H1 (cell line): ENCODE results near the gene ADGRG2. TPM values are rescaled to one million over a fixed set of nuclear protein-coding genes. Genes with fewer than 3 reads are reported as not detected.

ENCODE experiments used
- CTCF ChIA-PET: fragments of 300-600 bp; sonication (Branson Sonifier 250); formaldehyde crosslinking; loops from one replicate; lab custom pipeline; 2021; ENCODE audit not compliant: partially characterized antibody; lab: Charles Lee
- POLR2A ChIA-PET: fragments of 300-600 bp; sonication (Branson Sonifier 250); formaldehyde crosslinking; loops from one replicate; lab custom pipeline; 2021; ENCODE audit warnings: inconsistent platforms; ENCODE audit not compliant: partially characterized antibody; lab: Charles Lee
- DNase-seq, 2 experiments: peaks; one replicate each; pipeline versions ENCODE4 v3.0.0 to v3.0.0-alpha.2; 2010 to 2022; ENCODE audit warnings: low spot score in 2 of 2, low read depth in 1 of 2, mixed read lengths in 1 of 2
- FAIRE-seq: peaks from 2 replicates; lab custom pipeline; 2011; peaks lifted over from hg19 to GRCh38; lab: Jason Lieb, UNC
- H2AFZ ChIP-seq: 2 replicates; pipeline ENCODE4 v1.8.1; 2012; ENCODE audit warnings: low read length, inconsistent platforms
- H2AK5ac ChIP-seq: 2 replicates; pipeline ENCODE4 v1.6.1; 2013; ENCODE audit warnings: low read depth, low read length
- H2BK120ac ChIP-seq: replicated peaks from 2 replicates; pipeline ENCODE3; 2013; ENCODE audit warnings: low read depth, low read length, inconsistent platforms
- H2BK12ac ChIP-seq: 2 replicates; pipeline ENCODE4 v1.6.1; 2013; ENCODE audit warnings: low read depth, low read length
- H2BK15ac ChIP-seq: 2 replicates; pipeline ENCODE4 v1.6.1; 2013; ENCODE audit warnings: low read length
- H2BK20ac ChIP-seq: 2 replicates; pipeline ENCODE4 v1.6.1; 2013; ENCODE audit warnings: low read length
- H2BK5ac ChIP-seq: 2 replicates; pipeline ENCODE4 v1.6.1; 2013; ENCODE audit warnings: low read depth, low read length
- H3K14ac ChIP-seq: 2 replicates; pipeline ENCODE4 v1.6.1; 2013; ENCODE audit warnings: inconsistent platforms; ENCODE audit not compliant: insufficient read length
- H3K18ac ChIP-seq: 2 replicates; pipeline ENCODE4 v1.6.1; 2013; ENCODE audit warnings: low read length; ENCODE audit errors: extremely low read depth
- H3K23ac ChIP-seq: 2 replicates; pipeline ENCODE4 v1.6.1; 2013; ENCODE audit warnings: inconsistent platforms; ENCODE audit not compliant: insufficient read length
- H3K23me2 ChIP-seq: 2 replicates; pipeline ENCODE4 v1.6.1; 2013; ENCODE audit warnings: low read depth, low read length
- H3K27ac ChIP-seq: 2 replicates; pipeline ENCODE4 v1.6.1; 2011; ENCODE audit warnings: low read depth, low read length, inconsistent platforms
- H3K27me3 ChIP-seq, 4 experiments: replicated peaks in 1 of 4; 1 replicate in 1 of 4; 2 replicates in 3 of 4; pipeline versions ENCODE4 v1.6.1 to v1.8.1; 2011 to 2013; ENCODE audit warnings: low read length in 3 of 4, mild to moderate bottlenecking in 3 of 4, inconsistent platforms in 2 of 4, mixed read lengths in 2 of 4, moderate library complexity in 1 of 4; ENCODE audit not compliant: control insufficient read depth in 3 of 4, insufficient read depth in 3 of 4; ENCODE audit errors: extremely low read depth in 1 of 4
- H3K36me3 ChIP-seq, 4 experiments: 2 replicates each; pipeline versions ENCODE4 v1.6.1 to v1.8.1; 2011 to 2013; ENCODE audit warnings: mild to moderate bottlenecking in 4 of 4, low read length in 3 of 4, moderate library complexity in 2 of 4, control low read depth in 1 of 4, inconsistent platforms in 1 of 4; ENCODE audit not compliant: insufficient read depth in 4 of 4, control insufficient read depth in 2 of 4
- H3K4ac ChIP-seq: replicated peaks from 2 replicates; pipeline ENCODE3; 2013; ENCODE audit warnings: low read length, low read depth, mixed read lengths, inconsistent platforms; ENCODE audit not compliant: insufficient read length
- H3K4me1 ChIP-seq, 4 experiments: replicated peaks in 1 of 4; 1 replicate in 1 of 4; 2 replicates in 3 of 4; pipeline versions ENCODE4 v1.6.1 to v1.8.1; 2011 to 2013; ENCODE audit warnings: low read length in 3 of 4, inconsistent platforms in 2 of 4, mixed read lengths in 1 of 4; ENCODE audit not compliant: insufficient read depth in 4 of 4, control insufficient read depth in 3 of 4
- H3K4me2 ChIP-seq, 2 experiments: 2 replicates each; pipeline versions ENCODE4 v1.6.1 to v1.8.1; 2011 to 2013; ENCODE audit warnings: low read depth in 2 of 2, low read length in 2 of 2, control low read depth in 1 of 2, inconsistent platforms in 1 of 2, mild to moderate bottlenecking in 1 of 2; ENCODE audit not compliant: insufficient read depth in 1 of 2
- H3K4me3 ChIP-seq, 4 experiments: fragments of 200-600, 300-600 bp in 1 of 4; sonication (generic), shearing (Covaris generic), sonication (Bioruptor Twin) in 1 of 4; 2 replicates each; pipeline versions ENCODE4 v1.5.1 to v1.8.1; 2011 to 2016; ENCODE audit warnings: low read length in 4 of 4, low read depth in 3 of 4, control low read depth in 2 of 4, inconsistent platforms in 2 of 4, mild to moderate bottlenecking in 2 of 4, mixed read lengths in 1 of 4, moderate library complexity in 1 of 4; ENCODE audit not compliant: insufficient read depth in 2 of 4; ENCODE audit errors: extremely low read depth in 1 of 4
- H3K56ac ChIP-seq: replicated peaks from 2 replicates; pipeline ENCODE3; 2013; ENCODE audit warnings: low read depth, mild to moderate bottlenecking, mixed read lengths, low read length, inconsistent platforms; ENCODE audit not compliant: insufficient read length
- H3K79me1 ChIP-seq: 2 replicates; pipeline ENCODE4 v1.6.1; 2013; ENCODE audit warnings: low read depth, low read length, control low read depth
- H3K79me2 ChIP-seq, 2 experiments: 2 replicates each; pipeline versions ENCODE4 v1.6.1 to v1.8.1; 2012 to 2013; ENCODE audit warnings: low read length in 2 of 2, mild to moderate bottlenecking in 2 of 2, inconsistent platforms in 1 of 2; ENCODE audit not compliant: insufficient read depth in 2 of 2, control insufficient read depth in 1 of 2
- H3K9ac ChIP-seq, 4 experiments: replicated peaks in 1 of 4; 1 replicate in 1 of 4; 2 replicates in 3 of 4; pipeline versions ENCODE4 v1.6.1 to v1.8.1; 2011 to 2013; ENCODE audit warnings: low read depth in 3 of 4, low read length in 3 of 4, control low read depth in 2 of 4, mild to moderate bottlenecking in 2 of 4, moderate library complexity in 2 of 4, inconsistent platforms in 1 of 4; ENCODE audit errors: extremely low read depth in 1 of 4
- H3K9me3 ChIP-seq, 2 experiments: 2 replicates each; pipeline versions ENCODE4 v1.6.1 to v1.8.1; 2012 to 2013; ENCODE audit warnings: mild to moderate bottlenecking in 2 of 2, moderate library complexity in 2 of 2, control low read depth in 1 of 2, inconsistent platforms in 1 of 2, low read depth in 1 of 2, low read length in 1 of 2, mixed read lengths in 1 of 2; ENCODE audit not compliant: insufficient read depth in 2 of 2
- H4K20me1 ChIP-seq, 2 experiments: replicated peaks in 1 of 2; 2 replicates each; pipeline versions ENCODE3 to v1.8.1; 2011 to 2013; ENCODE audit warnings: inconsistent platforms in 2 of 2, low read length in 2 of 2, mild to moderate bottlenecking in 1 of 2; ENCODE audit not compliant: insufficient read depth in 2 of 2, control insufficient read depth in 1 of 2
- H4K5ac ChIP-seq: 2 replicates; pipeline ENCODE4 v1.6.1; 2013; ENCODE audit warnings: low read length, low read depth, mixed read lengths, inconsistent platforms; ENCODE audit not compliant: insufficient read length
- H4K8ac ChIP-seq: 2 replicates; pipeline ENCODE4 v1.8.0; 2013; ENCODE audit warnings: mild to moderate bottlenecking, moderate library complexity, low read length, inconsistent platforms; ENCODE audit not compliant: insufficient read depth; ENCODE audit errors: extremely low read depth
- H4K91ac ChIP-seq: replicated peaks from 2 replicates; pipeline ENCODE3; 2013; ENCODE audit warnings: low read length, mixed read lengths, inconsistent platforms; ENCODE audit not compliant: insufficient read length
- CBX5 ChIP-seq: fragments of 300-800, 300-1000 bp; sonication (generic); IDR thresholded peaks from 2 replicates; pipeline ENCODE4 v1.7.1; 2016; ENCODE audit warnings: antibody characterized with exemption, low read length, low read depth
- EGR1 ChIP-seq: IDR thresholded peaks from 2 replicates; pipeline ENCODE4 v1.6.1; 2011; ENCODE audit warnings: low read depth, low read length, borderline replicate concordance
- FOSL1 ChIP-seq: IDR thresholded peaks from 2 replicates; pipeline ENCODE4 v1.6.1; 2011; ENCODE audit warnings: mild to moderate bottlenecking, low read depth, low read length, moderate library complexity; ENCODE audit not compliant: insufficient read depth
- NRF1 ChIP-seq: IDR thresholded peaks from 2 replicates; pipeline ENCODE4 v1.6.1; 2011; ENCODE audit warnings: mild to moderate bottlenecking, low read depth, low read length, improper control_type of control experiment
- RAD21 ChIP-seq, 2 experiments: IDR thresholded peaks in 1 of 2; conservative IDR thresholded peaks in 1 of 2; 2 replicates each; pipeline ENCODE4 v1.6.1; 2011; ENCODE audit warnings: low read depth in 2 of 2, low read length in 2 of 2, improper control_type of control experiment in 1 of 2, inconsistent platforms in 1 of 2, mild to moderate bottlenecking in 1 of 2, moderate library complexity in 1 of 2
- RFX5 ChIP-seq: IDR thresholded peaks from 2 replicates; pipeline ENCODE4 v1.6.1; 2011; ENCODE audit warnings: low read depth, low read length, improper control_type of control experiment, borderline replicate concordance
- WGBS, 2 experiments: shearing (Covaris generic) in 1 of 2; methylation state at CpG; one replicate each; pipeline versions ENCODE4 v1.1.6 to v1.1.7; 2013 to 2015; ENCODE audit warnings: low lambda C conversion rate in 2 of 2, mixed read lengths in 2 of 2, inconsistent platforms in 1 of 2, low coverage in 1 of 2, missing lambda C conversion rate in 1 of 2; ENCODE audit not compliant: insufficient replicate concordance in 2 of 2, insufficient coverage in 1 of 2, insufficient read length in 1 of 2; ENCODE audit errors: extremely low coverage in 1 of 2, missing lambda C conversion rate in 1 of 2; 5-methylcytosine and 5-hydroxymethylcytosine counted together
- polyA plus RNA-seq, 7 experiments: library from polyadenylated mRNA; depleted of rRNA in 3 of 7; stranded (reverse) in 5 of 7; unstranded in 2 of 7; fragments of >200 nt in 5 of 7; fragments of 200-250 nt in 2 of 7; gene quantifications; 1 replicate in 5 of 7; 2 replicates in 1 of 7; 4 replicates in 1 of 7; pipeline versions ENCODE4 v1.2.1 to v1.2.3, GENCODE V29; 2011 to 2013; ENCODE audit warnings: missing spikeins in 2 of 7, mixed read lengths in 2 of 7
- total RNA-seq: library from RNA; stranded (reverse); fragmentation: NEBNext Ultra II Directional; extraction: Animal tissue kit (Norgen Biotek cat#: 25700); gene quantifications from 2 replicates; pipeline ENCODE4 v1.2.1, GENCODE V29; 2021

ADGRG2 gene
- total and polyA plus RNA-seq, 2 of the 8 experiments (the other 6 are each of a cell fraction or from before 2014, with no cell fraction given), result 8.9 to 13.3 TPM

DNA sequence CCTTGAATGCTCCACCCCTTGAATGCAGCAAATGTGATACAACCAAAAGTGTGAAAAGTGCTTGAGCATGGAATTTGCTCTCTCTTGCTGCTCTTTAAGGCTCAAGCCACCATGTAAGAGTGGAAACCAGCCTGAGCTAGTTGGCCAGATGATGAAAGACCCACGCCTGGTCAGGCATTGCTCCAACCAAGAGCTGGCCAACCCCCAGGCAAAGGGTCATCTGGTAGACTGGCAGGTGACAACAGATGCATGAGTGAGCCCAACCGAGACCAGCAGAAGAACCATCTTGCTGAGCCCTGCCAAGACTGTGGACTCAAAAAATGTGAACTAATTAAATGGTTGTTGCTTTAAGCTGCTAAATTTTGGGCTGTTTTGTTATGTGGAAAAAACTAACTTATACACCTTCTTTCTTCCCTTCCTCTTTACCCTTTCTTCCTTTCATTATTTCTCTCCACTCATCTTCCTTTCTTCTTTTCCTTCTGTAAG, 32.7 kb downstream of the ADGRG2 start:
- Histone ChIP-seq H2BK15ac (no peak overlapping the region), H4K5ac (no peak overlapping the region), H3K36me3 (peaks cover 0 to 3% (median 0%) of the 10 kb centered on the region in 4 experiments; a peak in 1 of 8 replicates), H2AFZ (no peak overlapping the region), H3K27me3 (no peaks in the 10 kb centered on the region), H3K79me1 (no peaks in the 10 kb centered on the region), H3K79me2 (no peaks in the 10 kb centered on the region), H2BK120ac (no peak overlapping the region), H3K23ac (no peak overlapping the region), H3K4me2 (no peak overlapping the region), H4K20me1 (no peaks in the 10 kb centered on the region), H3K9ac (no peak overlapping the region), H3K9me3 (peaks cover 4 to 8% of the 10 kb centered on the region in 2 experiments; a peak in 2 of 4 replicates), H3K4me3 (no peak overlapping the region), H4K91ac (no peak overlapping the region), H3K4me1 (no peaks in the 10 kb centered on the region), H3K14ac (no peak overlapping the region), H3K27ac (no peak overlapping the region), H2BK5ac (no peak overlapping the region), H3K23me2 (no peaks in the 10 kb centered on the region), H4K8ac (no peak overlapping the region), H2AK5ac (no peak overlapping the region), H2BK20ac (no peak overlapping the region), H3K18ac (no peak overlapping the region), H2BK12ac (no peak overlapping the region), H3K56ac (no peak overlapping the region), H3K4ac (no peak overlapping the region)
- WGBS, 2 experiments, result 91% methylated on average over 2 of the region's 2 CpGs; no CpG with 5 or more reads in 1 of the 2 experiments
- CTCF ChIA-PET, result no interaction called here
- POLR2A ChIA-PET, result no interaction called here
- DNase-seq (no peak), FAIRE-seq (no peak)
- TF ChIP-seq NRF1 (no peak), RFX5 (no peak), EGR1 (no peak), FOSL1 (no peak), RAD21 (IDR thresholded peaks at IDR 0.05 in 1 of 2, conservative IDR thresholded peaks at IDR 0.05 in 1 of 2; ENCODE audit: low read depth in 2 of 2, low read length in 2 of 2) (no peak), CBX5 (no peak)
